ENCODE measurements around the gene MYH16. TPM values are rescaled to one million over a fixed set of nuclear protein-coding genes. Genes with fewer than 3 reads are reported as not detected.
"Not testable (repeated sequence)": the region's sequence is repeated elsewhere in the genome, so short reads cannot be mapped to it uniquely, and the experiment has no call there.

MYH16 gene
- total RNA-seq, 4 donors from 2014 or later, result not detected

DNA sequence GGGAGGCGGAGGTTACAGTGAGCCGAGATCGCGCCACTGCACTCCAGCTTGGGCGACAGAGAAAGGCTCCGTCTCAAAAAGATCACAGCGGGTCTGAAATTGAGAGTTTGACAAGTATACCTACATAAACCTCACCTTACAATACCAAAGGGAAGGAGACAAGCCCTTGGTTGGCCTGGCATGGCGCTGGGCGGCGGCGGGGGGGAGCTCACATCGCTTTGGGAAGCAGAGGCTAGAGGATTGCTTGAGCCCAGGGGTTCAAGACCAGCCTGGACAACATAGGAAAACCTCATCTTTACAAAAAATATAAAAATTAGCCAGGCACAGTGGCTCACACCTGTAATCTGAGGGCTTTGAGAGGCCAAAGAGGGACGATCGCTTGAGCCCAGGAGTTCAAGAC lies 51.9 kb downstream of the MYH16 start:
- DNase-seq, result no peak
- H3K4me1 ChIP-seq, result peaks cover 19 to 29% of the 10 kb centered on the region in 2 donors
- H3K27ac ChIP-seq, result no peak overlapping the region
- H3K4me3 ChIP-seq (replicated peaks in 1 of 3), result no peak overlapping the region
- intact Hi-C loops (cut with DNase I), result loop anchor here (10.0 kb wide), 1 partner anchor 80 kb away; the partner anchor contains the start of genes BUD31 and PDAP1
- WGBS, 2 donors, result 91 to 97% methylated on average over 14 of the region's 14 CpGs
- no peaks in the 10 kb centered on the region for H3K36me3 ChIP-seq
- no peaks in the 10 kb centered on the region for H3K9me3 ChIP-seq
- TF ChIP-seq, protein P1, sequence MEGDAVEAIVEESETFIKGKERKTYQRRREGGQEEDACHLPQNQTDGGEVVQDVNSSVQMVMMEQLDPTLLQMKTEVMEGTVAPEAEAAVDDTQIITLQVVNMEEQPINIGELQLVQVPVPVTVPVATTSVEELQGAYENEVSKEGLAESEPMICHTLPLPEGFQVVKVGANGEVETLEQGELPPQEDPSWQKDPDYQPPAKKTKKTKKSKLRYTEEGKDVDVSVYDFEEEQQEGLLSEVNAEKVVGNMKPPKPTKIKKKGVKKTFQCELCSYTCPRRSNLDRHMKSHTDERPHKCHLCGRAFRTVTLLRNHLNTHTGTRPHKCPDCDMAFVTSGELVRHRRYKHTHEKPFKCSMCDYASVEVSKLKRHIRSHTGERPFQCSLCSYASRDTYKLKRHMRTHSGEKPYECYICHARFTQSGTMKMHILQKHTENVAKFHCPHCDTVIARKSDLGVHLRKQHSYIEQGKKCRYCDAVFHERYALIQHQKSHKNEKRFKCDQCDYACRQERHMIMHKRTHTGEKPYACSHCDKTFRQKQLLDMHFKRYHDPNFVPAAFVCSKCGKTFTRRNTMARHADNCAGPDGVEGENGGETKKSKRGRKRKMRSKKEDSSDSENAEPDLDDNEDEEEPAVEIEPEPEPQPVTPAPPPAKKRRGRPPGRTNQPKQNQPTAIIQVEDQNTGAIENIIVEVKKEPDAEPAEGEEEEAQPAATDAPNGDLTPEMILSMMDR (IDR thresholded peaks at IDR 0.05), result no peak
- TF ChIP-seq POLR2A (IDR thresholded peaks at IDR 0.05), result no peak
- no peaks in the 10 kb centered on the region for H3K27me3 ChIP-seq

DNA sequence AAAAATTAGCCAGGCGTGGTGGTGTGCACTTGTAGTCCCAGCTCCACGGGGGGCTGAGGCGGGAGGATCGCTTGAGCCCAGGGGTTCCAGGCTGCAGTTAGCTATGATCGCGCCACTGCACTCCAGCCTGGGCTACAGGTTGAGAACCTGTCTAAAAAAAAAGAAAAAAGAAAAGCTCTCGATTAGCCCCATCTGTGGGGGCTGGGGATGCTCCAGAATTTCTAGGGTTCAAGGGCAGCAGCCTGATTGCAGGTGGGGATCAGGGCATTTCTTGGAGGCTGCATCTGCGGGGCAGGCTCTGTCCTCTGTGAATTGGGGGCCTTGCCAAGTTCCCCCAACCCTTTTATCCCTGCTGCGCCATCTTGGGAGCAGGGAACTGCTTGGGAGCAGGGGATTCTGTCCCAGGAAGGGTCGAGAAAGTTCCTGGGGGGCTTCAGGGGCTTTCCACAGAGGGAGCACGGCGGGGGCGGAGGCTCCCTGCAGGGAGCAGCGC lies 52.4 kb downstream of the MYH16 start:
- no peak for DNase-seq
- H3K4me3 ChIP-seq (replicated peaks in 1 of 3), result peak overlapping the region; percentile 77 to 97 (median 85)
- H3K27ac ChIP-seq, result peak overlapping the region in 1 of 3 donors; percentile 82
- peaks cover 19 to 29% of the 10 kb centered on the region in 2 donors for H3K4me1 ChIP-seq
- no peaks in the 10 kb centered on the region for H3K27me3 ChIP-seq
- no peaks in the 10 kb centered on the region for H3K9me3 ChIP-seq
- TF ChIP-seq, protein P1 (IDR thresholded peaks at IDR 0.05), result no peak
- TF ChIP-seq POLR2A (IDR thresholded peaks at IDR 0.05), result no peak
- WGBS, 2 donors, result 18 to 25% methylated on average over 14 of the region's 14 CpGs
- intact Hi-C loops (cut with DNase I), result loop anchor here (10.0 kb wide), 1 partner anchor 80 kb away; the partner anchor contains the start of genes BUD31 and PDAP1
- H3K36me3 ChIP-seq, result no peaks in the 10 kb centered on the region

DNA sequence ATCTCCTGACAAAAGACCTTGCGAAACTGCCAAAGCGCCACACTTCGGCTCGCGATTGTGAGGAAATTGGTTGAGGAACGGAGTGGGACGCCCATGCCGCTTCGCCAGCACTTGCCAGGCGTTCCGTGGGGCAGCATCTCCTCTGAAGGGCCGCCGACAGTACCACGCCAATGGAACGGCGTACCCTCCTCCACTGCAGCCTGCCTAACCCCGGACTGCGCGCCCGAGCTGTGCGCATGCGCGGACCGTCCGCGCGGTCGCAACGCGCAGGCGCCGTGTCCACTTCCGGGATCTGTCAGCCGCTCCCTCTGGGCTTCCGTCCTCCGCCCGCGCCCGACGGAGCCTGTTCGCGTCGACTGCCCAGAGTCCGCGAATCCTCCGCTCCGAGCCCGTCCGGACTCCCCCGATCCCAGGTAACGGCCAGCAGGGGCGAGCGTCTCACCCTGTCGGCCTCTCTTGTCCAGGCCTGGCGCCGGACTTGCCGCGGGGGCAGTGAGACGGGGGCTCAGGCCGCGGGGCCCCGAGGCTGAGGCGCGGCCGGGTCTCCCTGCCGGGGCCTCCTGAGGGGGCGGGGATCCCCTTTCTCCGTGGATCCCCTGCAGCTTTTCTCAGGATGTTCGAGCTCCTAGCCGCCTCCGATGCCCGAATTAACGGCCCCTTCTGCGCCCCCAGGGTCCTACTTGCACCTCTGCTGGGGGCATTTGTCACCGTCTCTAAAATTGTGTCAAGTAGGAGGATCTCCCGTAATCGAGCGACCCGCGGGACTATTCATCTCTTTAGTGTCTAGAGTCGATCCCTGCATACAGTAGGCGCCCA lies 53.2 kb downstream of the MYH16 start, which contains the start of gene ARPC1A:
ARPC1A (plus strand) TSS at position 307 of the 816 bp plus-strand sequence. CDS start 7,456 bp downstream, outside the sequence.
- H3K27ac ChIP-seq, result peak within 1 kb of the TSS; percentile 68 to 85 (median 82)
- H3K27me3 ChIP-seq, result no peaks in the 10 kb centered on the region
- intact Hi-C loops (cut with DNase I), result loop anchor here (10.0 kb wide), 1 partner anchor 79 kb away; the partner anchor contains the start of genes BUD31 and PDAP1
- no peaks in the 10 kb centered on the region for H3K9me3 ChIP-seq
- WGBS, 2 donors, result 0 to 1% methylated on average over 21 to 34 of the region's 82 CpGs
- H3K4me3 ChIP-seq (replicated peaks in 1 of 3), result peak within 1 kb of the TSS; percentile 77 to 97 (median 85)
- peak in 1 of 2 donors; percentile 80 for TF ChIP-seq POLR2A (IDR thresholded peaks at IDR 0.05)
- TF ChIP-seq, protein P1 (IDR thresholded peaks at IDR 0.05), result peak in 3 of 6 experiments; percentile 23 to 40 (median 29)
- H3K4me1 ChIP-seq, result peaks cover 19 to 29% of the 10 kb centered on the region in 2 donors
- no peaks in the 10 kb centered on the region for H3K36me3 ChIP-seq
- peak; percentile 90 to 93 for DNase-seq

DNA sequence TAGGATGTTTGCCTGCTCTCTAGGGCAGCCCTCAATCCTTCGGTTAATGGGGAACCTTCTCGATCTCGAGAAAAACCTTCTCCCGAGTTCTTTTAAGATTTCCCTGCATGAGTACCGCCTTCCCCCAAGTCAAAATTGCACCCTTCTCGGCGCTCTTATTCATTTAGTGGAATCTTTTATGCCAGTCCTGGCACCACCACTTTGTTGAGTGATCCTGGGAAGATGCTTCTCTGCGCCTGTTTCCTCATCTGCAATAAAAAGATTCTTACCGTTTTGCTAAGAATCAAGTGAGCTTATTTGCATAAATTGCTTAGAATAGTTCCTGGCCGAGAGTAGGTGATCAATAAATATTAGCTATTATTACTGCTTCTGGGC lies 53.8 kb downstream of the MYH16 start:
- Histone ChIP-seq H3K36me3 (no peaks in the 10 kb centered on the region), H3K27me3 (no peaks in the 10 kb centered on the region), H3K27ac (peak overlapping the region in 2 of 3 donors; percentile 82 to 85), H3K4me3 (replicated peaks in 1 of 3) (peak overlapping the region; percentile 77 to 97 (median 85)), H3K9me3 (no peaks in the 10 kb centered on the region), H3K4me1 (peaks cover 19 to 29% of the 10 kb centered on the region in 2 donors)
- TF ChIP-seq POLR2A (IDR thresholded peaks at IDR 0.05), result no peak
- TF ChIP-seq, protein P1 (IDR thresholded peaks at IDR 0.05), result no peak
- DNase-seq, result no peak
- intact Hi-C loops (cut with DNase I), result loop anchor here (10.0 kb wide), 1 partner anchor 78 kb away; the partner anchor contains the start of genes BUD31 and PDAP1
- 5 to 6% methylated on average over 10 of the region's 10 CpGs for WGBS, 2 donors

DNA sequence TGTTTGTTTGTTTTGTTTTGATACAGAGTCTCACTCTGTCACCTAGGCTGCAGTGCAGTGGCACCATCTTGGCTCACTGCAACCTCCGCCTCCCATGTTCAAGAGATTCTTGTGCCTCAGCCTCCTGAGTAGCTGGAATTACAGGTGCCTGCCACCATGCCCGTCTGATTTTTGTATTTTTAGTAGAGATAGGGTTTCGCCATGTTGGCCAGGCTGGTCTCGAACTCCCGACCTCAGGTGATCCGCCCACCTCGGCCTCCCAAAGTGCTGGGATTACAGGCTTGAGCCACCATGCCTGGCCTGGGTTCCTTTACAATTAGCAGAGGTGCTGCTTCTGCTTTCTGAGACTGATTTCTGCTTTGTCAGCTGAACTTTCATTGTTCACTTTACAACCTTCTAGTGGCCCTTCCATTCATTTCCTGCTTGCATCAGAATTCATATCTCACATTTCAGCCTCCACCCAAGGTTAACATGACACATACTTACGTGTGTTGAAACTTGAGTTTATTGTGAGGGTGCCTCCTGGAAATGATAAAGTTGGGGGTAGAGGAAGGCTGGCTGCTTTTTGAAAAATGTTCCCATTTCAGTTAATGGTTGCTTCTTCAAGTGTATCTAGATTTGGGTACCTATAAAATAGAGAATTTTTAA lies 57.8 kb downstream of the MYH16 start:
- H3K4me3 ChIP-seq (replicated peaks in 1 of 3); H3K27me3 ChIP-seq; H3K9me3 ChIP-seq; DNase-seq; H3K27ac ChIP-seq; intact Hi-C loops (cut with DNase I): not testable (repeated sequence)
- Histone ChIP-seq H3K4me1 (peaks cover 13 to 22% of the 10 kb centered on the region in 2 donors), H3K36me3 (peaks cover 0 to 18% of the 10 kb centered on the region in 2 donors)
- WGBS, 2 donors, result 87 to 88% methylated on average over 8 of the region's 8 CpGs
